Natural killer cell (primary cell): ENCODE measurements around the gene HDHD2. TPM values are rescaled to one million over a fixed set of nuclear protein-coding genes. Genes with fewer than 3 reads are reported as not detected.

ENCODE experiments used
- ATAC-seq, 3 donors: fragments of 150-1000 bp in 2 of 3; fragments of 200-7000 bp in 1 of 3; cut with Tn5 transposase; 1 replicate in 1 of 3; 2 replicates in 2 of 3; pipeline ENCODE4 v1.10.0; 2021; ENCODE audit warnings: mild to moderate bottlenecking in 2 of 3, moderate library complexity in 2 of 3
- DNase-seq, 2 donors: peaks; one replicate each; pipeline versions ENCODE4 v3.0.0 to v3.0.0-alpha.2; 2013 to 2021; ENCODE audit warnings: mixed read lengths in 1 of 2
- H3K27ac ChIP-seq: one replicate; pipeline ENCODE4 v1.5.1; 2013; ENCODE audit warnings: mild to moderate bottlenecking, low read length
- H3K27me3 ChIP-seq: one replicate; pipeline ENCODE4 v1.6.1; 2013; ENCODE audit warnings: low read length; ENCODE audit not compliant: control insufficient read depth, insufficient read depth
- H3K36me3 ChIP-seq: one replicate; pipeline ENCODE4 v1.6.1; 2013; ENCODE audit warnings: low read length; ENCODE audit not compliant: control insufficient read depth, insufficient read depth
- H3K4me1 ChIP-seq: one replicate; pipeline ENCODE4 v1.6.1; 2013; ENCODE audit warnings: low read length; ENCODE audit not compliant: control insufficient read depth, insufficient read depth
- H3K4me3 ChIP-seq: one replicate; pipeline ENCODE4 v1.5.1; 2013; ENCODE audit warnings: low read length
- H3K9me3 ChIP-seq: one replicate; pipeline ENCODE4 v1.6.1; 2013; ENCODE audit warnings: low read length; ENCODE audit not compliant: control insufficient read depth, insufficient read depth
- H3K27ac Mint-ChIP-seq, 2 donors: one replicate each; pipeline ENCODE4 v1.8.0; 2022; ENCODE audit warnings: mild to moderate bottlenecking in 2 of 2, mixed read lengths in 2 of 2, moderate library complexity in 1 of 2
- H3K27me3 Mint-ChIP-seq, 2 donors: one replicate each; pipeline ENCODE4 v1.8.0; 2022; ENCODE audit warnings: low read depth in 2 of 2, mixed read lengths in 2 of 2
- H3K36me3 Mint-ChIP-seq: one replicate; pipeline ENCODE4 v1.8.0; 2022; ENCODE audit warnings: mixed read lengths
- H3K4me1 Mint-ChIP-seq, 2 donors: one replicate each; pipeline ENCODE4 v1.8.0; 2022; ENCODE audit warnings: mixed read lengths in 2 of 2
- H3K4me3 Mint-ChIP-seq: one replicate; pipeline ENCODE4 v1.8.0; 2022; ENCODE audit warnings: mild to moderate bottlenecking, moderate library complexity, mixed read lengths
- H3K9me3 Mint-ChIP-seq, 2 donors: one replicate each; pipeline ENCODE4 v1.8.0; 2022; ENCODE audit warnings: mixed read lengths in 2 of 2
- WGBS: methylation state at CpG from one replicate; pipeline ENCODE4 v1.1.7; 2013; ENCODE audit warnings: missing lambda C conversion rate; ENCODE audit not compliant: insufficient coverage; 5-methylcytosine and 5-hydroxymethylcytosine counted together
- intact Hi-C: fragments of 100-400 bp; cut with micrococcal nuclease; formaldehyde crosslinking; loops from one replicate; pipeline ENCODE4 v1.14.2; 2022
- total RNA-seq, 4 donors: library from RNA; stranded (reverse); fragments of 120-200 nt in 1 of 4; gene quantifications; one replicate each; pipeline versions ENCODE4 v1.2.3 to v1.2.4, GENCODE V29; 2013 to 2022
- TF ChIP-seq, protein P1 (sequence below): fragments of 200-600 bp; IDR thresholded peaks from one replicate; pipeline ENCODE4 v1.8.0; 2022; ENCODE audit warnings: antibody characterized with exemption

Gene HDHD2
- total RNA-seq, 3 donors from 2014 or later (not counting 1 experiment from before 2014, with no cell fraction given) = 27.5 to 36.2 (median 35.3) TPM

DNA sequence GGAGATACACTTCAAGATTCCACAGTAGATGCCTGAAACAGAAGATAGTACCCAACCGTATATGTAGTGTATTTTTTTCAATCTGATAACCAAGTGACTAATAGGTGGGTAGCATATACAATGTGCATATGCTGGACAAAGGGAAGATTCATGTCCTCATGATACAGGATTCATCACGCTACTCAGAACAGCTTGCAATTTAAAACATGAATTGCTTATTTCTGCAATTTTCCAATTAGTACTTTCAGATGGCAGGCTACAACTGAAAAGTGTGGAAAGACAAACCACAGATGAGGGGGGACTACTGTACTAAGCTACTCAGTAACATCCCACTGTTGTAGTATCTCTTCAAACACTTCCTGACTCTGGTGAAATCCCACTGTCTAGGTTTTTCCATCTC is 22.2 kb upstream of the HDHD2 start:
- Mint-ChIP-seq H3K9me3 (no peaks in the 10 kb centered on the region), H3K27ac (no peak overlapping the region), H3K4me1 (peaks cover 11 to 14% of the 10 kb centered on the region in 2 donors), H3K36me3 (no peaks in the 10 kb centered on the region), H3K27me3 (no peaks in the 10 kb centered on the region), H3K4me3 (no peak overlapping the region)
- DNase-seq (no peak), ATAC-seq (no peak)
- Histone ChIP-seq H3K4me3 (no peak overlapping the region), H3K4me1 (peaks cover 23% of the 10 kb centered on the region), H3K27ac (no peak overlapping the region), H3K27me3 (no peaks in the 10 kb centered on the region), H3K9me3 (no peaks in the 10 kb centered on the region), H3K36me3 (no peaks in the 10 kb centered on the region)
- TF ChIP-seq, protein P1, sequence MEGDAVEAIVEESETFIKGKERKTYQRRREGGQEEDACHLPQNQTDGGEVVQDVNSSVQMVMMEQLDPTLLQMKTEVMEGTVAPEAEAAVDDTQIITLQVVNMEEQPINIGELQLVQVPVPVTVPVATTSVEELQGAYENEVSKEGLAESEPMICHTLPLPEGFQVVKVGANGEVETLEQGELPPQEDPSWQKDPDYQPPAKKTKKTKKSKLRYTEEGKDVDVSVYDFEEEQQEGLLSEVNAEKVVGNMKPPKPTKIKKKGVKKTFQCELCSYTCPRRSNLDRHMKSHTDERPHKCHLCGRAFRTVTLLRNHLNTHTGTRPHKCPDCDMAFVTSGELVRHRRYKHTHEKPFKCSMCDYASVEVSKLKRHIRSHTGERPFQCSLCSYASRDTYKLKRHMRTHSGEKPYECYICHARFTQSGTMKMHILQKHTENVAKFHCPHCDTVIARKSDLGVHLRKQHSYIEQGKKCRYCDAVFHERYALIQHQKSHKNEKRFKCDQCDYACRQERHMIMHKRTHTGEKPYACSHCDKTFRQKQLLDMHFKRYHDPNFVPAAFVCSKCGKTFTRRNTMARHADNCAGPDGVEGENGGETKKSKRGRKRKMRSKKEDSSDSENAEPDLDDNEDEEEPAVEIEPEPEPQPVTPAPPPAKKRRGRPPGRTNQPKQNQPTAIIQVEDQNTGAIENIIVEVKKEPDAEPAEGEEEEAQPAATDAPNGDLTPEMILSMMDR = no peak
- 100% methylated on average over 2 of the region's 2 CpGs for WGBS
- intact Hi-C loops = no loop called here

DNA sequence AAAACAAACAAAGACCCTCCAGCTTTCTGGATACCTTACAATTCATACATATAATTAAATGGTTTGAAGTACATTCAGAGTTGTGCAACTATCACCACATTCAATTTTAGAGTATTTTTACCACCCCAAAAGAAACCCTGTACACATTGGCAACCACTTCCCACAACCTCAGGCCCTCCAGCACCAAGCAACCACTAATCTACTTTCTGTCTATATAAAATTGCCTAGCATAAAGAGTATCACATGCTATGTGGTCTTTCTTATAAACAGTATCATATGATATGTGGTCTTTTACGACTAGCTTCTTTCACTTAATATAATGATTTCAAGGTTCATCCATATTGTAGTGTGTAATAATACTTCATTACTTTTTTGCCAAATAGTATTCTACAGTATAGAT is 18.6 kb upstream of the HDHD2 start:
- WGBS = no CpG with 5 or more reads among the region's 1 CpG
- no peaks in the 10 kb centered on the region for H3K9me3 Mint-ChIP-seq
- Histone ChIP-seq H3K27ac (no peak overlapping the region), H3K9me3 (no peaks in the 10 kb centered on the region), H3K27me3 (no peaks in the 10 kb centered on the region), H3K4me1 (peaks cover 3% of the 10 kb centered on the region), H3K36me3 (no peaks in the 10 kb centered on the region), H3K4me3 (no peak overlapping the region)
- TF ChIP-seq, protein P1 = no peak
- peaks cover 11 to 18% of the 10 kb centered on the region in 2 donors for H3K4me1 Mint-ChIP-seq
- DNase-seq (no peak), ATAC-seq (peak; percentile 57 to 87 (median 66))
- H3K27ac Mint-ChIP-seq = peak overlapping the region; percentile 44 to 75
- H3K4me3 Mint-ChIP-seq = no peak overlapping the region
- intact Hi-C loops = no loop called here
- no peaks in the 10 kb centered on the region for H3K36me3 Mint-ChIP-seq
- no peaks in the 10 kb centered on the region for H3K27me3 Mint-ChIP-seq

DNA sequence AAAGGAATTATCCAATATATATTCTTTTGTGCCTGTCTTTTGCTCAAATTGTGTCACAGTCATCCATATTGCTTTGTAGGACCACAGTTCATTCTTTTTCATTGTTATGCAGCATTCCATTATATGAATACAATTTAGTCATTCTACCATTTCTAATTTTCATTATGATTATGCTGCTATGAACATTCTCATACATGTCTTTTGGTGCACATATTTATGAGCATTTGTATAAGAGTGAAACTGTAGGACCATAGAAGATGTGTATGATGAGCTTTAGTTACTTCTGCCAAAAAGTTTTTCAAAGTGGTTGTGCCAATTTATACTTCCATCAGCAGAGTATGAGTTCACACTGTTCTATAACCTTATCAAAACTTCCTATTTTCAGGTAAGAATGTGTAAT is 18.2 kb upstream of the HDHD2 start:
- H3K27me3 Mint-ChIP-seq = no peaks in the 10 kb centered on the region
- peak overlapping the region; percentile 44 to 75 for H3K27ac Mint-ChIP-seq
- no peak overlapping the region for H3K4me3 ChIP-seq
- H3K4me1 ChIP-seq = peaks cover 2% of the 10 kb centered on the region
- H3K9me3 ChIP-seq = no peaks in the 10 kb centered on the region
- ATAC-seq (no peak), DNase-seq (no peak)
- no peak overlapping the region for H3K4me3 Mint-ChIP-seq
- no peak overlapping the region for H3K27ac ChIP-seq
- no peaks in the 10 kb centered on the region for H3K27me3 ChIP-seq
- no peaks in the 10 kb centered on the region for H3K36me3 ChIP-seq
- H3K9me3 Mint-ChIP-seq = no peaks in the 10 kb centered on the region
- TF ChIP-seq, protein P1 = no peak
- no peaks in the 10 kb centered on the region for H3K36me3 Mint-ChIP-seq
- intact Hi-C loops = no loop called here
- H3K4me1 Mint-ChIP-seq = peaks cover 11 to 19% of the 10 kb centered on the region in 2 donors

DNA sequence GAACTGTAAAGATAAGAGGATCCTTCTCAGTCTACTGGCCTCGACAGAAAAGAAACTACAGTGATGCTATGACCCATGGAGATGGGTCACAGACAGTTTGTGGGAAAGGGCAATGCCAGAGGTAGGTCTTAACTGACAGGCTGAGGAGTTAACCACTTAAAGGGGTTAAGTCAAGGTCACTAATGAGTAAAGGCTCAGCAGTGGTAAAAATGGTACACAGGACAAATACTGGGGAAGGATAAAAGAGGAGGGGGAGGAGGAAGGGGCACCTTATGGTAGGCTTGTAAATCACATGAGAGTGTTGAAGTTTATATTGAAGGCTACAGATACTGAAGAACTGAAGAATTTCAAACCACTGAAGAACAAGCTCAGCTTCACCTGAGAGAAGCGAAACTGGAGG is 16.0 kb upstream of the HDHD2 start:
- WGBS = 57% methylated on average over 1 of the region's 2 CpGs
- Mint-ChIP-seq H3K4me3 (no peak overlapping the region), H3K27me3 (no peaks in the 10 kb centered on the region), H3K4me1 (peaks cover 20 to 25% of the 10 kb centered on the region in 2 donors), H3K36me3 (no peaks in the 10 kb centered on the region), H3K27ac (no peak overlapping the region), H3K9me3 (no peaks in the 10 kb centered on the region)
- no peak overlapping the region for H3K27ac ChIP-seq
- TF ChIP-seq, protein P1 = no peak
- no peaks in the 10 kb centered on the region for H3K9me3 ChIP-seq
- DNase-seq (no peak), ATAC-seq (no peak)
- no peak overlapping the region for H3K4me3 ChIP-seq
- no peaks in the 10 kb centered on the region for H3K27me3 ChIP-seq
- intact Hi-C loops = no loop called here
- H3K4me1 ChIP-seq = no peaks in the 10 kb centered on the region
- no peaks in the 10 kb centered on the region for H3K36me3 ChIP-seq
